ENCODE measurements around the gene TANGO6.
"Not testable (repeated sequence)": the region's sequence is repeated elsewhere in the genome, so short reads cannot be mapped to it uniquely, and the experiment has no call there.

TANGO6 gene

DNA sequence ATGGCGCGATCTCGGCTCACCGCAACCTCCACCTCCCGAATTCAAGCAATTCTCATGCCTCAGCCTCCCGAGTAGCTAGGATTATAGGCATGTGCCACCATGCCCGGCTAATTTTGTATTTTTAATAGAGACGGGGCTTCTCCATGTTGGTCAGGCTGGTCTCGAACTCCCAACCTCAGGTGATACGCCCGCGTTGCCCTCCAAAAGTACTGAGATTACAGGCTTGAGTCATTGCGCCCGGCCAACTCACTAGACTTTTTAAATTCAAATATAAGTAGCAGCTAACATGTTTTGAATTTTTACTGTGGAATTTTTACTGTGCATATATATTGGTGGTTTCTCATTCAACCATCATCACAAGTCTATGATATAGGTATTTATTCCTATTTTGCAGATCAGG lies 281.6 kb downstream of the TANGO6 start:
- DNase-seq: not testable (repeated sequence)

GRCh38 chr16:69126221-69126620 lies 282.9 kb downstream of the TANGO6 start:
- no peak for DNase-seq

- not testable (repeated sequence) for DNase-seq
These were observed 283.5 kb downstream of the TANGO6 start for GRCh38 chr16:69126801-69127200.

GRCh38 chr16:69127966-69128510 lies 284.7 kb downstream of the TANGO6 start:
- DNase-seq: no peak

DNA sequence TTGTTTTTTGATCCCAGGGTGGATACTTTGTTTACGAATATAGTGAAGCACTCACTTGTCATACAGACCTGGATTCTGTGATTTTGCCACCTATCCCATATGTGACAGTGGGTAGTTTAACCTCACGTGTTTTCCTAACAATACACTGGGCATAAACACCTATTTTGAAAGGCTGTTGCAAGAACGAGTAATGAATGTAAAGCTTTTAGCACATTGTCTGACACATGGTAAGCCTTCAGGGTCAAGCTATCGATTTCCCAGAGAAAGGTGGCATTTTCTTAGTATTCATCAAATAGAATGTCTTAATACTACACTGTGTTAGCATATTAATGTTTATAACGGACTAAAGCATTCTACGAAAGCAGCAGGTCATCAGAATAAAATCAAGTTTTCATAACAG lies 287.1 kb downstream of the TANGO6 start:
- no peak for DNase-seq

DNA sequence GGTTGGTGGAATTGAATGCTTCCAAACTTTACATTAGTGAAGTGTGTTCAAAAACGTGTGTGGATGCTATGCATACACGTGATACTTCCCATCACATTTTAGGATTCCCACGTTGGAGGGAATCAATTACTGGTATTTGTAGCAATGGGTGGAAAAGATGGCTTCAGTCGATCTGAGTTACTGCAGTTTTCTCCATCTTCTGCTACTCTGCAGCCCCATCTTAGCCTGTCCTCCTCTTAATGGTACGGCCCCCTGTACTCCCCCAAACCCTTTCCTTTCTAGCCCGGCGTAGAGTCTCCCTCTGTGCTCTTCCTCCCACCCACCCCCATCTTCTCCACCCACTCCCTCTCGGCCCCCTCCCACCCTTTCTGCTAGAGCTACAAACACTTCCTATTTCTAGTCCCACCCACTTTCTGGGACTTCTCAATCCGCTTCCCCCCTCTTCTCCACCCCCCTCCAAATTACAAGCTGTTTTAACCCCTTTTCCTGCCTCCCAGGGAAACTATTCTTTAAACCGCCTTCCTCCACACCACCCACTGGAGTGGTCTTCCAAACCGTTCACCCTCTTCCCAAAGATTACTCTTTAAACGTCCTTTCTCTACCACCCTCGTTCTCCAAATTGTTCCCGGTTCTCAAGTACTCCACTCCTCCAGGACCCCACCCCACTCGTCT lies 288.0 kb downstream of the TANGO6 start:
- no peak for DNase-seq

DNA sequence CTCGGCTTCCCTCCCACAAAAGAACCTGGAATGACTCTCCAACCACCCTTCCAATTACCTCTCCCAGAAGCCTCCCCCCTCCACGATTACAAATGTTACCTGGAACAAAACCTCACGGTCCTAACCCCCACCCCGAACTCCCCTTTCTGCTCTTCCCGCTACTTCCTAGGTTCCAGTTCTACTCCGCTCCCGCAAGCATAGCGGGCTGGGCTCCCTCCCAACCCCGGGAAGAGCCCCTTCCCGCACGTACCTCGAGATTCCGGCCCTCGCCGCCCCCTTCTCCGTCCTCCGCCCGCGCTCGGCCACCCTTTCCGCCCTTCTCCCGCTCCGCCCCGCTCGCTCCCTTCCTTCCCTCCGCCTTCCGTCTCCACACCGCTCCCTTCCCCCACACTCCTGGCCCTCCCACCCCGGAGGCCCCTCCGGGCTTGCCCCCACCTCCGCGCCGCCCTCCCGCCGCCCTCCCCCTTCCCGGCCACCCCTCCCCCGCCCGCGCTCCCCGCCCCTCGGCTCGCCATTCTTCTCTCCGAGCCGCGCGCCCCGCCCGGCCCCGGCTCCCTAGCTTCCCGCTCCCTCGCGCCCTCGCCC lies 288.6 kb downstream of the TANGO6 start:
- peak; percentile 62 for DNase-seq

DNA sequence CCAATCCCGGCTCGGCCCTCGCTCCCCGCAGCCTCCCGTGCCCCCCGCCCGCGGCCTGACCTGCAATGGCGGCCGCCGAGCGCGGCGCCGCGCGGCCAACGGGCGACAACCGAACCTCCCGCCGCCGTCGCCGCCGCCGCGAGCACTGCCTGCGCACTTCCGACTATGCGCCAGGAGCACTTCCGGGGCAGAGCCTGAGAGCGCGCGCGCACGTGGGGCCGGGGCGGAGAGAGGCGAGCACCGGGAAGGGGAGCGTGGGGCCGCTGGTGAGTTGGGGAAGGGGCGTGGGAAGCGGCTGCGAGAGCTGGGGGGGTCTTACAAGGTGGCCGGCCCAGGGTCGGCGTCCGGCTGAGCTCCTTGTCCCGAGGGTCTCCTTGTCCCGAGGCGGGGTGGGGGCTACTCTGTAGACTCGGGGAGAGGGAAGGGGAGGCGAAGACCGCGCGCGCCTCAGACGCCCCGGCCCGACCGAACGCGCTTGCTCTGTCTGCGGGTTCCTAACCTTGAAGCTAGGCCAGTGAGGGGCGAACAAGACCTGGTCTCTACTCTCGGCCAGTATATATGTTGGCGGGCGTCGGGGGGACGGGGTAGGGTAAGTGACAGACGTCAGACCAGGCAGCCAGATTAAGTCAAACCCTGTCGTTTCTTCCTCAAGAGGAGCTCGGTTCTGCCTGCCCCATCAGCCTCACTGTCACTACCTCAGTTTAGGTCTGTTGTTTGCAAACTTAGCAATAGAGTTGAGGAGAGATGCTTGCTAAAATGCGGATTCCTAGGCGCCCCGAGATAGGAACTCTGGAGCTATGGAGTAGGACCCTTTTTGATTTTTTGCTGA lies 289.3 kb downstream of the TANGO6 start, which contains the start of the genes CHTF8 and UTP4:
TSS of gene CHTF8 (minus strand) at position 165 of the 829 bp plus-strand sequence. CDS start 11,130 bp downstream, outside the sequence.
TSS of gene UTP4 (plus strand) at position 226 of the 829 bp plus-strand sequence. CDS start 811 bp downstream, outside the sequence.
- DNase-seq: peak; percentile 71

- no peak for DNase-seq
These were observed 290.1 kb downstream of the TANGO6 start for GRCh38 chr16:69133373-69133954.

All from effector CD8-positive, alpha-beta T cell (primary cell).